Measurements from ENCODE around the gene ALG9.
A peak's percentile ranks its signal among the peaks of the same experiment; 100 is the strongest.

Gene ALG9

GRCh38 chr11:111843661-111844060 lies 27.7 kb downstream of the ALG9 start:
- no peak for TF ChIP-seq CTCF (IDR thresholded peaks at IDR 0.05; ENCODE audit: insufficient read depth, missing control alignments)
- FAIRE-seq (no peak), DNase-seq (ENCODE audit: insufficient read length, low spot score) (no peak)

DNA sequence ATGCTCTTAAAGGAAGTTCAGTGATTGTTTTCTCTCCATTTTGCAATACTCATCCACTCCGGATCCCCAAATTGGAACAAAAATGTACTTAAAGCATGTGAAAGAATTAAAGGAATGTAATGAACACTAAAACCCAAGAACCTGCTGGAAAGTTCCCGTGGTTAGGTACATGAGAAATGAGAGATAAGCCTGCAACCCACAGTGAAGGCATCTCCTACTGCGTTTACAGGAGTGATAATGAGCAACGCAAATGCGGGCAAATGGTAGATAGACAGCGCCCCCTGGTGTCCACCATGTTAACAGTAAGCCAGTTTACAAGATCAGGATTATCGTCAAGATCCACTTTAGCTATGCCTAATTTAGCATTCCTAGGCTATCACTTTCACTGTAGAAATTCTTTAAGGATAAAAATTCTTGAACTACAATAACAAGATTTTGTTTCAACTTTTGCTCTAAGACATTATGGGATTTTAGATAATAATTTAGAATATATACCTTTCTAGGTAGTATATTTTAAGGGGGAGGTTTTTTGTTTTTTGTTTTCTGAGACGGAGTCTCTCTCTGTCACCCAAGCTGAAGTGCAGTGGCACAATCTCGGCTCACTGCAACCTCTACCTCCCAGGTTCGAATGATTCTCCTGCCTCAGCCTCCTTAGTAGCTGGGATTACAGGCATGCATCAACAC lies 29.9 kb downstream of the ALG9 start:
- peak; percentile 97 for TF ChIP-seq CTCF (IDR thresholded peaks at IDR 0.05; ENCODE audit: insufficient read depth, missing control alignments)
- FAIRE-seq (peak; percentile 95), DNase-seq (ENCODE audit: insufficient read length, low spot score) (peak; percentile 45)

DNA sequence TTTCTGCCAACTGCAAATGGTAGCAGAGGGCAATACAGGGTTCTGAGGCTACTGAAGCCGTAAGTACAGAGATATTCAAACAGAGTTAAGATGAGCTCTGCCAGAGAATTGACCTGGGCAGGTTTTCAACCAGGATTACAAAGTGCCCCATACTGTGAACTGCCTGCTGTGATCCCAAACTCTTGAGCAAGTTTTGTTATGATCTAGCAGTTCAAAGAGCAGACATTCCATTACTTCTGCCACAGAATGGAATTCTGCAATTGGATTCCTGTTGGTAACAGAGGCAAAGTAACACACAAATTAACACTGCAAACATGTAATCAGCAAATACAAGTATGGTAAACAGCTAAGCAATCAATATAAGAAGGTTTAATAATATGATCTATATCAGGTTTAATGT lies 31.2 kb downstream of the ALG9 start:
- DNase-seq (ENCODE audit: insufficient read length, low spot score) (no peak), FAIRE-seq (no peak)
- no peak for TF ChIP-seq CTCF (IDR thresholded peaks at IDR 0.05; ENCODE audit: insufficient read depth, missing control alignments)

GRCh38 chr11:111838054-111838453 lies 33.3 kb downstream of the ALG9 start:
- no peak for TF ChIP-seq CTCF (IDR thresholded peaks at IDR 0.05; ENCODE audit: insufficient read depth, missing control alignments)
- no peak for DNase-seq (ENCODE audit: insufficient read length, low spot score)
- no peak for FAIRE-seq

DNA sequence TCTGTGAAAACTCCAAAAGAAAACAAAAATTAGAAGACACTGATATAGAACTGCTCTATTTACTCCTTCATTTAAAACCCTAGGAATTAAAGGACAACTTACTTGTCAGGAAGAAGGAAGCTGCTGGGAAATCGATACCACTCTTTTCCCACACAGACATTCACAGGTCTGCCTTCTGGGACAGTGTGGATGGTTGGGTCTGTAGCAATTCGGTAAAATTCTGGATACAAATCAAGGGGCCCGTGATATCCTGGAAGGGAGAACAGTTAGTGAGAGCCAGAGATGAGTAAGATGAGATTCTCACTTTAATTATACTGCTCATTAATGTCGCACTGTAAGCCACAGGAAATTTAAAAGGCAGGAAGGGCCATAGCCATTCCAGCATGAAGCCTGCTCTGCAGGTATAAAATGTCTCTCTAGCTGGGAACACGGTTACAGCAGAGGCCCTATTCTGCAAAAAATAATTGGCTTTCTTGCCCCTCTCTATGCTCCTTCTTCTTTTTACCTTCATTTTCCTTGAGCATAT lies 34.0 kb downstream of the ALG9 start:
- no peak for DNase-seq (ENCODE audit: insufficient read length, low spot score)
- no peak for TF ChIP-seq CTCF (IDR thresholded peaks at IDR 0.05; ENCODE audit: insufficient read depth, missing control alignments)
- FAIRE-seq, result no peak

GRCh38 chr11:111836721-111837120 lies 34.7 kb downstream of the ALG9 start:
- no peak for TF ChIP-seq CTCF (IDR thresholded peaks at IDR 0.05; ENCODE audit: insufficient read depth, missing control alignments)
- DNase-seq (ENCODE audit: insufficient read length, low spot score) (no peak), FAIRE-seq (no peak)

DNA sequence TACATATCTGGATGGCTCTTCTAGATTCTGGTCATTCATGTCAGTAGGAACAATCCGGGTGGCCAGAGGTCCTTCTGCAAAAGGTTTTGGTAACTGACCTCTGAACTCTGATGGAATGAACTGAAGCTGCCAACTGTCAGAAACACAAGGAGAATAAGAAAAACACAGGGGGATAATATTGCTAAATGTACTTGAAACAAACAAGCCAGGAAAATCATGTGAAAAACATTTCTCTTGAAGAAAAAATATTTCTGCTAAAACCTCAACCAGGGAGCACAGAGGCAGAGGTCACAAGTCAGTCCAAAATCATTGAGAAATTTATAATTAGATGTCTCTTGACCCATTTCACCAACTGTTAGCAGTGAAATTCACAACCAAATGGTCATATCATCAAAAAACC lies 35.2 kb downstream of the ALG9 start:
- FAIRE-seq, result no peak
- no peak for DNase-seq (ENCODE audit: insufficient read length, low spot score)
- no peak for TF ChIP-seq CTCF (IDR thresholded peaks at IDR 0.05; ENCODE audit: insufficient read depth, missing control alignments)
